DOHH2 (cell line): ENCODE data around the gene RASGRP3.

ENCODE experiments used
- H3F3A ChIP-seq: fragments of 200-600 bp; sonication (generic), shearing (Covaris generic); 2 replicates; pipeline ENCODE4 v1.6.0; 2016; ENCODE audit warnings: antibody characterized with exemption, mild to moderate bottlenecking; ENCODE audit not compliant: control insufficient read depth, insufficient read depth
- H3K27ac ChIP-seq: fragments of 200-600 bp; sonication (generic); 2 replicates; pipeline ENCODE4 v1.5.1; 2014; ENCODE audit warnings: low read depth, mild to moderate bottlenecking, low read length, moderate library complexity
- H3K27me3 ChIP-seq: fragments of 200-600 bp; sonication (generic); 2 replicates; pipeline ENCODE4 v1.6.1; 2014; ENCODE audit warnings: mild to moderate bottlenecking, low read length, mixed read lengths; ENCODE audit not compliant: control insufficient read depth
- H3K36me3 ChIP-seq: fragments of 200-600 bp; sonication (generic); 2 replicates; pipeline ENCODE4 v1.6.1; 2014; ENCODE audit warnings: mild to moderate bottlenecking, low read length, moderate library complexity, mixed read lengths; ENCODE audit not compliant: control insufficient read depth
- H3K4me1 ChIP-seq: fragments of 200-600 bp; sonication (generic); 2 replicates; pipeline ENCODE4 v1.6.1; 2014; ENCODE audit warnings: mild to moderate bottlenecking, low read length, mixed read lengths; ENCODE audit not compliant: control insufficient read depth
- H3K4me2 ChIP-seq: fragments of 200-600 bp; sonication (generic); 2 replicates; pipeline ENCODE4 v1.6.0; 2014; ENCODE audit warnings: mild to moderate bottlenecking, low read length, moderate library complexity
- H3K4me3 ChIP-seq: fragments of 200-600 bp; sonication (generic); 2 replicates; pipeline ENCODE4 v1.5.1; 2014; ENCODE audit warnings: mild to moderate bottlenecking, low read length, mixed read lengths
- H3K79me2 ChIP-seq: fragments of 200-600 bp; sonication (generic); 2 replicates; pipeline ENCODE4 v1.6.1; 2014; ENCODE audit warnings: mild to moderate bottlenecking, low read length, mixed read lengths; ENCODE audit not compliant: control insufficient read depth
- H3K9me2 ChIP-seq: fragments of 200-600 bp; sonication (generic); replicated peaks from 2 replicates; pipeline ENCODE4 v1.6.1; 2014; ENCODE audit warnings: mild to moderate bottlenecking, low read length, mixed read lengths; ENCODE audit not compliant: control insufficient read depth
- H3K9me3 ChIP-seq: fragments of 200-600 bp; sonication (generic); 2 replicates; pipeline ENCODE4 v1.6.1; 2014; ENCODE audit warnings: antibody characterized with exemption, low read length, mixed read lengths; ENCODE audit not compliant: control insufficient read depth, insufficient read depth
- H4K20me1 ChIP-seq: fragments of 200-600 bp; sonication (generic); 2 replicates; pipeline ENCODE4 v1.6.0; 2014; ENCODE audit warnings: low read depth, mild to moderate bottlenecking, antibody characterized with exemption, low read length, moderate library complexity; ENCODE audit not compliant: control insufficient read depth, insufficient read depth
- EZH2phosphoT487 ChIP-seq: fragments of 200-600 bp; sonication (generic); IDR thresholded peaks from 2 replicates; pipeline ENCODE4 v1.6.1; 2017; ENCODE audit warnings: borderline replicate concordance, mild to moderate bottlenecking, antibody characterized with exemption, low read length, moderate library complexity, mixed read lengths
- TF ChIP-seq, protein P1 (sequence below): fragments of 200-600 bp; sonication (generic); IDR thresholded peaks from one replicate; pipeline ENCODE4 v1.5.1; 2014; ENCODE audit warnings: antibody characterized with exemption, mild to moderate bottlenecking, low read depth, low read length; ENCODE audit not compliant: poor library complexity, severe bottlenecking

Gene RASGRP3

DNA sequence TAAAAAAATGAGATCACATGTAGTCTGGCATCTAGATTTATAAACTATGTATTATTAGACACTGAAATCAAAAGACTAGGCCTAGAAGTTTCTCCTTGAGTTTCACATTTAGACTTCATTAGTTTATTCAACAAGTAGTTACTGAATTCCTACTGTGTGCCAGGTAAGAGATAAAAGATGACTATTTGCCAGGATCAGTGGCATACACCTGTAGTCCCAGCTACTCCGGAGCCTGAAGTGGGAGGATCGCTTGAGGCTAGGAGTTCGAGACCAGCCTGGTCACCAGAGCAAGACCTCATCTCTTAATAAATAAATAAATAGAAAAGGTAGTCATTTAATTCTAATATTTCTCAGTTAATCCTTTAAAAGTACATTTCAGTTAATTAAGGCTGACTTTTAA lies 120.6 kb downstream of the RASGRP3 start:
- H3K27ac ChIP-seq: no peak overlapping the region
- H3K79me2 ChIP-seq: peaks cover 55% of the 10 kb centered on the region
- H3K27me3 ChIP-seq: no peaks in the 10 kb centered on the region
- no peaks in the 10 kb centered on the region for H3K9me3 ChIP-seq
- no peak for TF ChIP-seq EZH2phosphoT487
- TF ChIP-seq, protein P1, sequence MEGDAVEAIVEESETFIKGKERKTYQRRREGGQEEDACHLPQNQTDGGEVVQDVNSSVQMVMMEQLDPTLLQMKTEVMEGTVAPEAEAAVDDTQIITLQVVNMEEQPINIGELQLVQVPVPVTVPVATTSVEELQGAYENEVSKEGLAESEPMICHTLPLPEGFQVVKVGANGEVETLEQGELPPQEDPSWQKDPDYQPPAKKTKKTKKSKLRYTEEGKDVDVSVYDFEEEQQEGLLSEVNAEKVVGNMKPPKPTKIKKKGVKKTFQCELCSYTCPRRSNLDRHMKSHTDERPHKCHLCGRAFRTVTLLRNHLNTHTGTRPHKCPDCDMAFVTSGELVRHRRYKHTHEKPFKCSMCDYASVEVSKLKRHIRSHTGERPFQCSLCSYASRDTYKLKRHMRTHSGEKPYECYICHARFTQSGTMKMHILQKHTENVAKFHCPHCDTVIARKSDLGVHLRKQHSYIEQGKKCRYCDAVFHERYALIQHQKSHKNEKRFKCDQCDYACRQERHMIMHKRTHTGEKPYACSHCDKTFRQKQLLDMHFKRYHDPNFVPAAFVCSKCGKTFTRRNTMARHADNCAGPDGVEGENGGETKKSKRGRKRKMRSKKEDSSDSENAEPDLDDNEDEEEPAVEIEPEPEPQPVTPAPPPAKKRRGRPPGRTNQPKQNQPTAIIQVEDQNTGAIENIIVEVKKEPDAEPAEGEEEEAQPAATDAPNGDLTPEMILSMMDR: no peak
- peaks cover 35% of the 10 kb centered on the region for H3K36me3 ChIP-seq
- no peaks in the 10 kb centered on the region for H3K9me2 ChIP-seq
- H3K4me3 ChIP-seq: peak overlapping the region; percentile 94
- H3K4me1 ChIP-seq: peaks cover 22% of the 10 kb centered on the region
- no peaks in the 10 kb centered on the region for H3F3A ChIP-seq
- no peaks in the 10 kb centered on the region for H4K20me1 ChIP-seq
- peak overlapping the region; percentile 72 for H3K4me2 ChIP-seq

DNA sequence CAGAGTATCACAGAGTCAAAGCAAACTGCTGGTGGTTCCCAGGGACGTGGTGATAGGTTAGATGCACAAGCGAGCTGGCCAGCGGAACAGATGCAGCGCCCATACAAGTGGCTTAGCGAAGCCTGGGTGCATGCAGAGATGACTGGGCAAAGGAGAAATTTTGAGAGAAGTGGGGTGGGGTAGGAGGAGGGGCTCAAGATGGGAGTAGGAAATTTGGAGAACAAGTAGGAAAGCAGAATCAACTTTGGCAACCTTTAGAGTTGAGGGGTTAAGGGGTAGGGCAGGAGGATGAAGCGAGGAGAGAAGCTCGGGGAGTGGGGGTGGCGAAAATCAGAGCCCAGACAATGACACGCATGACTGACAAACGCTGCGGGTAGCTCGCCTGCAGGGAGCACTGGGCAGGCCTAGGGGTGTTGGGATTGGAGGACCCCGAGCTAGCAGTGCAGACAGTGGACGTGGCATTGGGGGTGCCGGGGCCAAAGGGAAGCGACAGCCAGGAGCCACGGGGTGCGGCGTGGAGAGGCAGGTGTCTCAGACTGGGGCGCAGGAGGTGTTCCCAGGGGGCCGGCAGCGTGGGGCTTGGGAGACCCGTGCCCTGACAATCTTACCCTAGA lies 122.2 kb downstream of the RASGRP3 start:
- Histone ChIP-seq H3K27ac (peak overlapping the region; percentile 59), H3F3A (no peaks in the 10 kb centered on the region), H3K36me3 (peaks cover 20% of the 10 kb centered on the region), H3K79me2 (peaks cover 52% of the 10 kb centered on the region), H3K4me1 (peaks cover 22% of the 10 kb centered on the region), H4K20me1 (no peaks in the 10 kb centered on the region), H3K27me3 (no peaks in the 10 kb centered on the region), H3K4me3 (peak overlapping the region; percentile 94), H3K4me2 (peak overlapping the region; percentile 72), H3K9me3 (no peaks in the 10 kb centered on the region), H3K9me2 (no peaks in the 10 kb centered on the region)
- TF ChIP-seq, protein P1: no peak

DNA sequence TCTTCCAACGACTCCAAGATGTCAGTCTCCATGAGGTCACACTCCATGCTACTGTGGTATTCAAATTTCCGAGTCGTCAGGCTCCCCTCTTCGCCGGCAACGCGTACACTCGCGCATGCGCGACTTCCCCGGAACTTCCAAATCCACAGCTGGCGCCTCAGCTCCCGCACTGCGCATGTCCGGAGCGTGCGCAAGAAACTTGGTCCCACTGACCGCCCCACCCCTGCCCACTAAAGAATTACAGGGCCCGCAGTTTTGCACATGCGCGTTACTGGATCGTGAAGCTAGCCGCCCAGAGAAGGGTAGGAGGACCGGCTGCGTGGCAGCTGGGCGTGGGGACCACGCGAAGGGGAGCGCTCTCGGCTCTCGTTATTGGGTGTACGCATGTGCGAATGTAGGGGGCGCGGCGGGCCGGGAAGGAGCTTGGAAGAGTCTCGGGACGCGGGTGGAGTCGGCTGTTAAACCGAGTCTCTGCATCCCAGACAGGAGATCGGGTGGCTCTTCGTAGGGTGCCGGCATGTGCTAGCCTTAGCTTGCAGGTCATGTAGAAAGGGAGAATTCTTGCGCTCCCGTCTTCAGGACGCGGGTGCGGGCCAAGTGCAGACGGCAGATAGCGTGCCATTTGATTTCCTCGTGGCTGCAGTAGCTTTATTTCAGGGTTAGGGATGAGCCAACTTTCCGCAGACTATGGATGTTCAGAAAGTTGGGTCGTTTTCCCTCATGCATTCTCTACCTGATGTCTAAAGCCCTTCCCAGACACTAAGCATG lies 122.9 kb downstream of the RASGRP3 start, which contains the start of gene FAM98A:
Gene FAM98A, minus strand, starts transcription at position 125 of the 768 bp plus-strand sequence. Its CDS starts 78 bp downstream, at position 47.
- peak within 1 kb of the TSS; percentile 94 for H3K4me3 ChIP-seq
- H3K79me2 ChIP-seq: peaks cover 47% of the 10 kb centered on the region
- peak within 1 kb of the TSS; percentile 86 for H3K4me2 ChIP-seq
- peaks cover 22% of the 10 kb centered on the region for H3K4me1 ChIP-seq
- no peaks in the 10 kb centered on the region for H3K9me3 ChIP-seq
- H4K20me1 ChIP-seq: no peaks in the 10 kb centered on the region
- H3K36me3 ChIP-seq: peaks cover 14% of the 10 kb centered on the region
- no peaks in the 10 kb centered on the region for H3K27me3 ChIP-seq
- no peaks in the 10 kb centered on the region for H3F3A ChIP-seq
- peak within 1 kb of the TSS; percentile 59 for H3K27ac ChIP-seq
- no peaks in the 10 kb centered on the region for H3K9me2 ChIP-seq
- TF ChIP-seq, protein P1: peak; percentile 24
- TF ChIP-seq EZH2phosphoT487: no peak
